NCI-H1092 (cell line): ENCODE data around the gene SMARCD2.
"Not testable (repeated sequence)": the region's sequence is repeated elsewhere in the genome, so short reads cannot be mapped to it uniquely, and the experiment has no call there.

Experiments
- DNase-seq: peaks from one replicate; lab custom pipeline; 2025; lab: John Stamatoyannopoulos, UW

Gene SMARCD2

GRCh38 chr17:63804328-63804727 is 38.2 kb downstream of the SMARCD2 start:
- DNase-seq = no peak

GRCh38 chr17:63800783-63801182 is 41.7 kb downstream of the SMARCD2 start:
- DNase-seq = no peak

- DNase-seq = no peak
Observed at GRCh38 chr17:63798572-63799106, 43.8 kb downstream of the SMARCD2 start.

- not testable (repeated sequence) for DNase-seq
Observed at GRCh38 chr17:63796375-63796774, 46.1 kb downstream of the SMARCD2 start.

GRCh38 chr17:63792055-63792729 is 50.3 kb downstream of the SMARCD2 start:
- DNase-seq = no peak

- DNase-seq = no peak
Observed at GRCh38 chr17:63790057-63790456, 52.4 kb downstream of the SMARCD2 start.

- no peak for DNase-seq
Observed at GRCh38 chr17:63786971-63787711, 55.3 kb downstream of the SMARCD2 start.

GRCh38 chr17:63786117-63786516 is 56.4 kb downstream of the SMARCD2 start:
- no peak for DNase-seq

GRCh38 chr17:63785556-63785955 is 56.9 kb downstream of the SMARCD2 start:
- DNase-seq = no peak

GRCh38 chr17:63783522-63783921 is 59.0 kb downstream of the SMARCD2 start:
- no peak for DNase-seq
